Activated T-cell treated with anti-CD3 and anti-CD28 coated beads, Interleukin-2, amount 50 U/mL, for 4 hours (primary cell): Measurements from ENCODE around the gene CIB2. TPM values are rescaled to one million over a fixed set of nuclear protein-coding genes. Genes with fewer than 3 reads are reported as not detected.

ENCODE experiments used
- ATAC-seq, 2 donors: fragments of 200-7000 bp; cut with Tn5 transposase; one replicate each; pipeline ENCODE4 v1.10.0; 2021
- DNase-seq: peaks from one replicate; pipeline ENCODE4 v3.0.0-alpha.2; 2020
- H3K27me3 Mint-ChIP-seq: one replicate; pipeline ENCODE4 v1.8.0; 2021; ENCODE audit warnings: low read depth, mixed read lengths
- H3K36me3 Mint-ChIP-seq: one replicate; pipeline ENCODE4 v1.8.0; 2022; ENCODE audit warnings: mixed read lengths; ENCODE audit not compliant: insufficient read depth
- H3K4me1 Mint-ChIP-seq: one replicate; pipeline ENCODE4 v1.8.0; 2021; ENCODE audit warnings: low read depth, mixed read lengths
- H3K4me3 Mint-ChIP-seq: one replicate; pipeline ENCODE4 v1.8.0; 2021; ENCODE audit warnings: mild to moderate bottlenecking, moderate library complexity, mixed read lengths
- H3K9me3 Mint-ChIP-seq: one replicate; pipeline ENCODE4 v1.8.0; 2021; ENCODE audit warnings: mixed read lengths
- total RNA-seq, 3 donors: library from RNA; stranded (reverse); gene quantifications; one replicate each; pipeline ENCODE4 v1.2.1, GENCODE V29; 2021

CIB2 gene
- total RNA-seq, result 1 to 10 TPM; 1.3 to 2.0 (median 1.3) TPM

GRCh38 chr15:78131295-78132061, at the start of gene CIB2:
Gene CIB2 (minus strand): TSS chr15:78131445. CDS start chr15:78131215, 230 bp downstream.
- H3K9me3 Mint-ChIP-seq, result no peaks in the 10 kb centered on the region
- H3K4me3 Mint-ChIP-seq, result peak within 1 kb of the TSS; percentile 80
- peak; percentile 67 for DNase-seq
- H3K4me1 Mint-ChIP-seq, result peaks cover 11% of the 10 kb centered on the region
- no peaks in the 10 kb centered on the region for H3K36me3 Mint-ChIP-seq
- peak; percentile 91 to 92 for ATAC-seq
- no peaks in the 10 kb centered on the region for H3K27me3 Mint-ChIP-seq

GRCh38 chr15:78179906-78180305, 48.7 kb upstream of the CIB2 start:
- Mint-ChIP-seq H3K27me3 (no peaks in the 10 kb centered on the region), H3K4me3 (no peak overlapping the region), H3K4me1 (peaks cover 2% of the 10 kb centered on the region), H3K9me3 (no peaks in the 10 kb centered on the region), H3K36me3 (no peaks in the 10 kb centered on the region)
- no peak for ATAC-seq
- no peak for DNase-seq

DNA sequence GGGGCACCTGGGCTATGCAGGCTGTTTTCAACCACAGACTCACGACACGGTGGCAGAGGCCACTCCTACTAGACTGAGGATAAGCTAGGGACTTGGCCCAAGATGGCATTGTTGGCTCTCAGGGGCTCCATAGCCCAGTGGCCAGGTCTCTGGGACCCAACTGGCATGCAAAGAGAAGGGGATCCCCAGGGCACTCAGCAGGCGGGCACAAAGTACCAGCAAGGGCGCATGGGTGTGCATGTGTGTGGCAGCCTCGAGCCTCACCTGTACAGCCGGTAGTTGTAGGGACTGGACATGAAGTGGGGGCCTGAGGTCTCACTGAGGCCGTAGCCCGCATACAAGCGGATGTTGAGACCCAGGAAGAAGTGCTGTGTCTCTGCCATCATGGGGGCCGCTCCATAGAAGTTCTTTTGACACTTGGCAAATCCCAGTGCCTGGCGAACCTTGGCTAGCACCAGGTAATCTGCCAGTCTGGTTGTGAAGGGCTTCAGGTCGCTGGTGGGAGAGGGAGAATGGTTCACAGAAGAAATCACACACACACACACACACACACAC, 48.1 kb upstream of the CIB2 start:
- peaks cover 4% of the 10 kb centered on the region for H3K36me3 Mint-ChIP-seq
- ATAC-seq (no peak), DNase-seq (no peak)
- no peaks in the 10 kb centered on the region for H3K27me3 Mint-ChIP-seq
- peaks cover 7% of the 10 kb centered on the region for H3K4me1 Mint-ChIP-seq
- H3K4me3 Mint-ChIP-seq, result no peak overlapping the region
- no peaks in the 10 kb centered on the region for H3K9me3 Mint-ChIP-seq

DNA sequence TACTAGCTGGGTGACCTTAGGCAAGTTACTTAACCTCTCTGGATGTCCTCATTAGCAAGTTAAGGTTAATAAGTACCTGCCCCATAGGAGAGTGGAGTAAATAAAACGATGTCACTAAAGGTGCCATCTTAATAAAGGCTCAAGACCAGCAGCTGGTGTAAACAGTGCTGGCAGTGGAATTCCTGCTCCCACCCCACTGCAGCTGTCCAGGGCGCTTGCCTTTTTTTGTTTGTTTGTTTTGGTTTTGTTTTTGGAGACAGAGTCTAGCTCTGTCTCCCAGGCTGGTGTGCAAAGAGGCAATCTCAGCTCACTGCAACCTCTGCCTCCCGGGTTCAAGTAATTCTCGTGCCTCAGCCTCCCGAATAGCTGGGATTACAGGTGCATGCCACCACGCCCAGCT, 46.8 kb upstream of the CIB2 start:
- ATAC-seq (no peak), DNase-seq (no peak)
- Mint-ChIP-seq H3K4me1 (peaks cover 18% of the 10 kb centered on the region), H3K9me3 (no peaks in the 10 kb centered on the region), H3K36me3 (peaks cover 8% of the 10 kb centered on the region), H3K4me3 (no peak overlapping the region), H3K27me3 (no peaks in the 10 kb centered on the region)

- no peak for DNase-seq
- no peak for ATAC-seq
- Mint-ChIP-seq H3K27me3 (no peaks in the 10 kb centered on the region), H3K9me3 (no peaks in the 10 kb centered on the region), H3K36me3 (peaks cover 13% of the 10 kb centered on the region), H3K4me1 (peaks cover 22% of the 10 kb centered on the region), H3K4me3 (no peak overlapping the region)
These were observed 46.2 kb upstream of the CIB2 start for GRCh38 chr15:78177447-78177873.

GRCh38 chr15:78175330-78175729, 44.1 kb upstream of the CIB2 start:
- Mint-ChIP-seq H3K27me3 (no peaks in the 10 kb centered on the region), H3K9me3 (no peaks in the 10 kb centered on the region), H3K36me3 (peaks cover 30% of the 10 kb centered on the region), H3K4me1 (peaks cover 22% of the 10 kb centered on the region), H3K4me3 (no peak overlapping the region)
- DNase-seq, result no peak
- no peak for ATAC-seq

DNA sequence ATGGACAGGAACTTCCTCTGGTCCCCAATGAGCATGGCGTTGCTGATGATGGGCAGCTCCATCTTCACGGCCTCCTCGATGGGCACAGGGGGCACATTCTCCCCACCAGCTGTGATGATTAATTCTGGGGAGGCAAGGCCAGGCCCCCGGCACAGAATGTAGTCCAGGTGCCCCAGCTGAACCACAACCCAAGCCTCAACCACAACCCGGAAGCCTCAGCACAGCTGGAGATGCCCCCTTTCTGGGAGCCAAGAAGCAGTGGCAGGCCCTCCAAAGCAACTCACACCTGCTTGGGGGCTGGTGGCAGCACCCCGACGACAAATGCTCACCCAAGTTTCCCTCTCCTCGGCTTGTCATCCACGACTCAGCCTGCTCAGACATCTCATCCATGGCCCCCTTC, 43.2 kb upstream of the CIB2 start:
- Mint-ChIP-seq H3K4me3 (no peak overlapping the region), H3K9me3 (no peaks in the 10 kb centered on the region), H3K27me3 (no peaks in the 10 kb centered on the region), H3K4me1 (peaks cover 23% of the 10 kb centered on the region), H3K36me3 (peaks cover 36% of the 10 kb centered on the region)
- ATAC-seq, result peak in 1 of 2 donors; percentile 38
- DNase-seq, result no peak

DNA sequence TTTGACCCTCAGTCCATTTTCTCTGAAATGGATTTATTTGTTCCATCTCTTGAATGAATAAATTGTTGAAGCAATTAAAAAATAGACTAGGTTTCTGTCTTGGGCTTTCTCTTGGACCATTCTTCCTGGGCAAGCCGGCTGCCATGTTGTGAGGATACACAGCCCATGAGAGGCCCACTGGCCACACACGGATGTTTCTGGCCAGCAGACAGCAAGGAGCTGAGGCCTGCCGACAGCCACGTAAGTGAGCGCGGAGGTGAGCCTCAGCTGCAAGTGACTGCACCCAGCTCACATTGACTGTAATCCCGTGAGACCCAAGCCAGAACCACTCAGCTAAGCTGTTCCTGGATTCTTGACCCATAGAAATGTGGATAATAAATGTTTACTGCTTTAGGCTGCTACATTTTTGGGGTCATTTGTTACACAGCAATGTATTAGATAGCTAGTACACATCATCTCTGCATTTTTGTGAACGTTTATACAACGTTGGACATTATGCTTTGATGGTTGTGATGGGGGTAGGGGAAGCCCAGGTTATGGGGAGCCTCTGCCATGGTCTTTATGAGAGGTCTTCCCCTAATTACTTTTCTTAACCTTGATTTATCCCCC, 40.7 kb upstream of the CIB2 start:
- Mint-ChIP-seq H3K9me3 (no peaks in the 10 kb centered on the region), H3K27me3 (no peaks in the 10 kb centered on the region), H3K4me1 (peaks cover 34% of the 10 kb centered on the region), H3K36me3 (peaks cover 54% of the 10 kb centered on the region), H3K4me3 (no peak overlapping the region)
- ATAC-seq (no peak), DNase-seq (no peak)

DNA sequence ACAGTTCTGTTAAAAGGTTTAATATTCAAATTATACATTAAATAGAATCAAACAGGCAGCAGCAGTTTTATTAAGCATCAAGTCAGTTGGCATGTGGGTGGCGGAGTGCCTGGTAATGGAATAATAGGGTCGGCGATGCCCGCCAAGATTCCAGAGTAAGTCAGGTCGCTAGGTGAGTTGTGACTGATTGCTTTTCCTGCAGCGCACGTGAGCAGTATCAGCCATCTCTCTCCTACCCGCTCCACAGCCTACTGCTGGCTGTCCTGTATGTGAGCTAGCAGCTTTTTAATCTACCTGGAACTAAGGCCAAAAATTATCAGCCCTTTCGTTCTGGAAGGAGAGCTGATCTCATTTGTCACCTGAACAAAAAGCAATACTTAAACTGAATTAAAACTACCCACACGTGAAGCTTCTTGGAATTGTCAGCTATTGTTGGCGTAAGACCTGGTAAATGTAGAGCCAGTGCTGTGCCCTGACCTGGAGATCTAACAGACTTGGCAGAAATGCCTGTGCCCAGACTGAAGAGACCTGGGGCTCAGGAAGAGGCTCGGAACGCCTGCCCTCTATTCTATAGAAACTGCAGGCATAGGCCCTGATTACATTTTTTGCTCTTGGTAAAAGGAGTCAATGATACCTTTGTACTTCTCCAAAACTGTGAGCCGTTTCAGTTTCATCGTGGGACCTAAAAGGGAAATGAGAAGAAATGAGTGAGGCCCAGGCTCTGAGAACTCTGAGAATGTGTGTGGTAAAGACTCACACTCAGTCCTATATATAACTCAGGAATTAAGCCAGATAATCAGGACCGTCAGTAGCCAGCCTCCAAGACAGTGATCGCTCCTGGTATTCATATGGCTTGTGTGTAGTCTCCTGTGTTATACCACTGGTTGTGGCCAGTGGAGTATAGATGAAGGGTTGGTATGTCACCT, 39.9 kb upstream of the CIB2 start:
- ATAC-seq, result no peak
- peaks cover 57% of the 10 kb centered on the region for H3K36me3 Mint-ChIP-seq
- no peak for DNase-seq
- peaks cover 34% of the 10 kb centered on the region for H3K4me1 Mint-ChIP-seq
- no peak overlapping the region for H3K4me3 Mint-ChIP-seq
- no peaks in the 10 kb centered on the region for H3K27me3 Mint-ChIP-seq
- H3K9me3 Mint-ChIP-seq, result no peaks in the 10 kb centered on the region

- ATAC-seq (no peak), DNase-seq (no peak)
- H3K36me3 Mint-ChIP-seq, result peaks cover 59% of the 10 kb centered on the region
- H3K4me1 Mint-ChIP-seq, result peaks cover 20% of the 10 kb centered on the region
- no peaks in the 10 kb centered on the region for H3K9me3 Mint-ChIP-seq
- H3K4me3 Mint-ChIP-seq, result no peak overlapping the region
- H3K27me3 Mint-ChIP-seq, result no peaks in the 10 kb centered on the region
These were observed 37.4 kb upstream of the CIB2 start for GRCh38 chr15:78168608-78169007.

DNA sequence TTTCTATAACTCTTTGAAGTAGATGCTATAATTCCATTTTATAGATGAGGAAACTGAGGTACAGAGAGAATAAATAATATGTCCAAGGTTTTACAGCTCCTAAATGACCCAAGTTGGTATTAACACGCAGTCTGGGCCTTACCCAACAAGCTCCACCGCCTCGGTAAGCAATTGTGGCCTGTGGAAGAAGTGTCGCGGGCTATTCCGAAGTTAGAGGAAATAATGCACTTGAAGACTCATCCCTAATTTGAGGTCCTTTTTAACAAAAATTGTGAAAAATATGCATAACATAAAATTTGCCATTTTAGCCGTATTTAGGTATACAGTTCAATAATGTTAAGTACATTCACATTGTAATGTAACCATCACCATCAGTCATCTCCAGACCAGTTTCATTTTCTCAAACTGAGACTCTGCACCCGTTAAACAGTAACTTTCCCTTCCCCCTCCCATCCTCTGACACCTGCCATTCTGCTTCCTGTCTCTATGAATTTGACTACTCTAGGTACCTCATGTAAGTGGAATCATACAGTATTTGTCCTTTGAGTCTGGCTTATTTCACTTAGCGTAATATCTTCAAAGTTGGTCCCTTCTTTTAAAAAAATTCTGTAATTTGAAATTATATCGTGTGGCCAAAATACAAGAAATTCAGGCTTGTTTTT, 36.1 kb upstream of the CIB2 start:
- H3K4me1 Mint-ChIP-seq, result peaks cover 12% of the 10 kb centered on the region
- H3K9me3 Mint-ChIP-seq, result no peaks in the 10 kb centered on the region
- DNase-seq (no peak), ATAC-seq (peak; percentile 65 to 96)
- H3K4me3 Mint-ChIP-seq, result no peak overlapping the region
- H3K27me3 Mint-ChIP-seq, result no peaks in the 10 kb centered on the region
- H3K36me3 Mint-ChIP-seq, result peaks cover 54% of the 10 kb centered on the region

DNA sequence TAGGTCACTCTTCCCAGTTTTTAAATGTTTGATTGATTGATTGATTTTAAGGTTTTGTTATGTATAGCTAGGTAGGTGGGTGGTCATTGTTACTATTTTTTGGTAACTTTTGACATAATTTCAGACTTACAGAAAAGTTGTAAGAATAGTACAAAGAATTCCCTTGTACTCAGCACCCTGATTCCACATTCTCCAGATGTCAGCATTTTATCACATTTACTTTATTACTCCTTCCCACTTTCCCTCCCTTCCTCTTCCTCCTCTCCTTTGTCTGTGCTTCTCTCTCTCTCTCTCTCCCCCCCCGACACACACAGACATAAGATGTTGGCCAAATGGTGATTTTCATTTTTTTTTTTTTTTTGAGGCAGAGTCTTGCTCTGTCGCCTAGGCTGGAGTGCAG, 32.8 kb upstream of the CIB2 start:
- DNase-seq, result no peak

GRCh38 chr15:78162038-78162437, 30.8 kb upstream of the CIB2 start:
- no peaks in the 10 kb centered on the region for H3K9me3 Mint-ChIP-seq
- H3K4me3 Mint-ChIP-seq, result no peak overlapping the region
- H3K4me1 Mint-ChIP-seq, result peaks cover 4% of the 10 kb centered on the region
- no peaks in the 10 kb centered on the region for H3K27me3 Mint-ChIP-seq
- peaks cover 40% of the 10 kb centered on the region for H3K36me3 Mint-ChIP-seq
- DNase-seq, result peak; percentile 36
- peak; percentile 62 to 96 for ATAC-seq

More for the DNA sequence above, 32.8 kb upstream of the CIB2 start:
- no peak overlapping the region for H3K4me3 Mint-ChIP-seq
- peaks cover 15% of the 10 kb centered on the region for H3K4me1 Mint-ChIP-seq
- H3K9me3 Mint-ChIP-seq, result no peaks in the 10 kb centered on the region
- peaks cover 44% of the 10 kb centered on the region for H3K36me3 Mint-ChIP-seq
- no peak for ATAC-seq
- no peaks in the 10 kb centered on the region for H3K27me3 Mint-ChIP-seq

- H3K27me3 Mint-ChIP-seq, result no peaks in the 10 kb centered on the region
- no peak overlapping the region for H3K4me3 Mint-ChIP-seq
These were observed 28.1 kb upstream of the CIB2 start for GRCh38 chr15:78159395-78159794.

More at GRCh38 chr15:78159395-78159794, 28.1 kb upstream of the CIB2 start:
- no peaks in the 10 kb centered on the region for H3K9me3 Mint-ChIP-seq
- ATAC-seq (no peak), DNase-seq (no peak)
- H3K4me1 Mint-ChIP-seq, result peaks cover 6% of the 10 kb centered on the region
- H3K36me3 Mint-ChIP-seq, result peaks cover 28% of the 10 kb centered on the region
